Right hindlimb (tissue), 1 donor: ENCODE measurements around the gene NEIL3.

Experiments used
- DNase-seq: peaks from one replicate; pipeline ENCODE4 v3.0.0-alpha.2; 2018

Gene NEIL3

GRCh38 chr4:177309522-177310371 is at the start of gene NEIL3:
Gene NEIL3, plus strand, starts transcription at chr4:177309874. Its CDS starts 80 bp downstream, at chr4:177309954.
- peak; percentile 92 for DNase-seq

- DNase-seq: no peak
These were observed 45.9 kb upstream of the NEIL3 start for GRCh38 chr4:177263818-177264217.

- DNase-seq: no peak
These were observed 44.8 kb upstream of the NEIL3 start for GRCh38 chr4:177264788-177265422.

GRCh38 chr4:177265729-177266128 is 43.9 kb upstream of the NEIL3 start:
- no peak for DNase-seq

GRCh38 chr4:177266506-177266905 is 43.2 kb upstream of the NEIL3 start:
- no peak for DNase-seq

- no peak for DNase-seq
These were observed 41.8 kb upstream of the NEIL3 start for GRCh38 chr4:177267911-177268310.

GRCh38 chr4:177271091-177271490 is 38.6 kb upstream of the NEIL3 start:
- DNase-seq: no peak

GRCh38 chr4:177271915-177272766 is 37.5 kb upstream of the NEIL3 start:
- DNase-seq: no peak

GRCh38 chr4:177275999-177276398 is 33.7 kb upstream of the NEIL3 start:
- no peak for DNase-seq

GRCh38 chr4:177281351-177281909 is 28.2 kb upstream of the NEIL3 start:
- DNase-seq: no peak

- DNase-seq: no peak
These were observed 27.3 kb upstream of the NEIL3 start for GRCh38 chr4:177282284-177282835.

- no peak for DNase-seq
These were observed 26.5 kb upstream of the NEIL3 start for GRCh38 chr4:177283167-177283566.

- DNase-seq: no peak
These were observed 23.7 kb upstream of the NEIL3 start for GRCh38 chr4:177285953-177286352.

- DNase-seq: no peak
These were observed 22.4 kb upstream of the NEIL3 start for GRCh38 chr4:177287255-177287654.

GRCh38 chr4:177288335-177288734 is 21.3 kb upstream of the NEIL3 start:
- DNase-seq: no peak

GRCh38 chr4:177290780-177291179 is 18.9 kb upstream of the NEIL3 start:
- no peak for DNase-seq

GRCh38 chr4:177292171-177292570 is 17.5 kb upstream of the NEIL3 start:
- DNase-seq: no peak

GRCh38 chr4:177293208-177294033 is 16.3 kb upstream of the NEIL3 start:
- DNase-seq: no peak

GRCh38 chr4:177297785-177298391 is 11.8 kb upstream of the NEIL3 start:
- DNase-seq: no peak

- DNase-seq: no peak
These were observed 8.5 kb upstream of the NEIL3 start for GRCh38 chr4:177301126-177301639.
